Panc1 (cell line): ENCODE results near the gene CPNE6. TPM values are rescaled to one million over a fixed set of nuclear protein-coding genes. Genes with fewer than 3 reads are reported as not detected.
"Not testable (repeated sequence)": the region's sequence is repeated elsewhere in the genome, so short reads cannot be mapped to it uniquely, and the experiment has no call there.

Experiments used
- ATAC-seq: fragments of 200-7000 bp; cut with Tn5 transposase; 2 replicates; pipeline ENCODE4 v1.9.1; 2020; ENCODE audit warnings: mild to moderate bottlenecking, moderate library complexity
- Bru-seq: library from RNA; stranded (reverse); fragments of 400-500 nt; gene quantifications from one replicate; lab custom pipeline; 2021; lab: Mats Ljungman, UMichigan
- BruChase-seq, 2 experiments: library from RNA; stranded (reverse); fragments of 400-500 nt; gene quantifications; one replicate each; lab custom pipeline; 2021; lab: Mats Ljungman, UMichigan
- BruUV-seq: library from RNA; stranded (reverse); fragments of 400-500 nt; replicated peaks from 2 replicates; lab custom pipeline; 2021; lab: Mats Ljungman, UMichigan
- CTCF ChIA-PET: fragments of 300-600 bp; sonication (Branson Sonifier 250); formaldehyde crosslinking; loops from one replicate; lab custom pipeline; 2022; ENCODE audit warnings: antibody characterized with exemption; lab: Charles Lee
- POLR2A ChIA-PET: fragments of 300-600 bp; sonication (Branson Sonifier 250); formaldehyde crosslinking; loops from one replicate; lab custom pipeline; 2022; ENCODE audit warnings: antibody characterized with exemption; lab: Charles Lee
- DNase-seq: peaks from one replicate; pipeline ENCODE4 v3.0.0-alpha.2; 2010; ENCODE audit warnings: low read depth, low spot score
- H3K27ac ChIP-seq: 2 replicates; pipeline ENCODE4 v1.5.1; 2011; ENCODE audit warnings: mild to moderate bottlenecking, low read length, inconsistent platforms
- H3K27me3 ChIP-seq: fragments of 200-500 bp; sonication (Bioruptor generic); 2 replicates; pipeline ENCODE4 v1.6.0; 2014; ENCODE audit warnings: low read length, inconsistent platforms; ENCODE audit not compliant: control insufficient read depth, insufficient read depth
- H3K36me3 ChIP-seq: fragments of 200-500 bp; sonication (Bioruptor generic); 2 replicates; pipeline ENCODE4 v1.5.1; 2014; ENCODE audit warnings: inconsistent platforms, mild to moderate bottlenecking, low read length, moderate library complexity; ENCODE audit not compliant: control insufficient read depth, insufficient read depth
- H3K4me1 ChIP-seq: 2 replicates; pipeline ENCODE4 v1.5.1; 2011; ENCODE audit warnings: inconsistent platforms, mild to moderate bottlenecking, low read length, moderate library complexity; ENCODE audit not compliant: control insufficient read depth, insufficient read depth
- H3K4me3 ChIP-seq, 2 experiments: 2 replicates each; pipeline ENCODE4 v1.5.1; 2011 to 2012; ENCODE audit warnings: low read depth in 2 of 2, low read length in 2 of 2, mild to moderate bottlenecking in 2 of 2, inconsistent platforms in 1 of 2, moderate library complexity in 1 of 2
- H3K9me3 ChIP-seq: fragments of 200-500 bp; sonication (Bioruptor generic); 2 replicates; pipeline ENCODE4 v1.5.1; 2014; ENCODE audit warnings: low read depth, mild to moderate bottlenecking, inconsistent platforms, low read length, moderate library complexity; ENCODE audit not compliant: control insufficient read depth, insufficient read depth
- POLR2AphosphoS5 ChIP-seq: IDR thresholded peaks from 2 replicates; pipeline ENCODE4 v1.6.1; 2012; ENCODE audit warnings: mild to moderate bottlenecking, low read depth, low read length, moderate library complexity
- REST ChIP-seq, 2 experiments: IDR thresholded peaks; 2 replicates each; pipeline ENCODE4 v1.6.1; 2011 to 2012; ENCODE audit warnings: low read depth in 2 of 2, control low read depth in 1 of 2, low read length in 1 of 2, mild to moderate bottlenecking in 1 of 2, moderate library complexity in 1 of 2; ENCODE audit not compliant: insufficient read depth in 1 of 2
- SIN3A ChIP-seq: IDR thresholded peaks from 2 replicates; pipeline ENCODE4 v1.6.1; 2012; ENCODE audit warnings: low read depth, mild to moderate bottlenecking, low read length, moderate library complexity, borderline replicate concordance; ENCODE audit not compliant: insufficient read depth
- TCF7L2 ChIP-seq: IDR thresholded peaks from 2 replicates; pipeline ENCODE4 v1.6.1; 2011; ENCODE audit warnings: mild to moderate bottlenecking, low read depth, low read length, inconsistent platforms
- in situ Hi-C: cut with HindIII; loops from 2 replicates; pipeline ENCODE4 v1.10.0; 2016; ENCODE audit warnings: low sequenced_read_pairs, low pct_unique_long_range_greater_than_20kb
- intact Hi-C: fragments of 100-400 bp; cut with micrococcal nuclease; formaldehyde crosslinking; loops from one replicate; pipeline ENCODE4 v1.10.0; 2022; ENCODE audit not compliant: unreplicated experiment
- long read RNA-seq: library from polyadenylated mRNA; unstranded; transcript quantifications from one replicate; pipeline ENCODE4 v2.0.0, GENCODE V29; 2021; ENCODE audit not compliant: unreplicated experiment
- polyA plus RNA-seq: library from polyadenylated mRNA; unstranded; fragments of >200 nt; gene quantifications from one replicate; pipeline ENCODE4 v1.2.1, GENCODE V29; 2012; ENCODE audit warnings: missing spikeins; ENCODE audit not compliant: insufficient read length
- total RNA-seq: library from RNA; stranded (reverse); gene quantifications from one replicate; pipeline ENCODE4 v1.2.1, GENCODE V29; 2021; ENCODE audit not compliant: unreplicated experiment
- TF ChIP-seq, protein P1 (sequence below): fragments of 450-650 bp; IDR thresholded peaks from 2 replicates; pipeline ENCODE4 v1.5.1; 2017; ENCODE audit warnings: mild to moderate bottlenecking

The CPNE6 gene
- total RNA-seq (not detected), Bru-seq, nascent RNA (not detected), BruChase-seq, experiment 1, labeled RNA remaining after a 2-hour chase (not detected), BruChase-seq, experiment 2, labeled RNA remaining after a 6-hour chase (not detected)
- not detected for polyA plus RNA-seq
- long read RNA-seq, result 0 reads

GRCh38 chr14:24071144-24071697, at the start of gene CPNE6:
TSS of gene CPNE6 (plus strand) at chr14:24071562. CDS start at chr14:24072937, 1,375 bp downstream.
- H3K4me1 ChIP-seq, result no peaks in the 10 kb centered on the region
- H3K36me3 ChIP-seq, result no peaks in the 10 kb centered on the region
- ATAC-seq, result no peak
- BruUV-seq, result no TSS peak
- POLR2A ChIA-PET, result no interaction called here
- no peaks in the 10 kb centered on the region for H3K9me3 ChIP-seq
- no peak within 1 kb of the TSS for H3K4me3 ChIP-seq
- no peaks in the 10 kb centered on the region for H3K27me3 ChIP-seq
- CTCF ChIA-PET, result no interaction called here
- TF ChIP-seq TCF7L2 (no peak), REST (IDR thresholded peaks at IDR 0.05; ENCODE audit: insufficient read depth in 1 of 2, low read depth in 2 of 2, low read length in 1 of 2) (no peak), POLR2AphosphoS5 (no peak), SIN3A (no peak)
- TF ChIP-seq, protein P1, sequence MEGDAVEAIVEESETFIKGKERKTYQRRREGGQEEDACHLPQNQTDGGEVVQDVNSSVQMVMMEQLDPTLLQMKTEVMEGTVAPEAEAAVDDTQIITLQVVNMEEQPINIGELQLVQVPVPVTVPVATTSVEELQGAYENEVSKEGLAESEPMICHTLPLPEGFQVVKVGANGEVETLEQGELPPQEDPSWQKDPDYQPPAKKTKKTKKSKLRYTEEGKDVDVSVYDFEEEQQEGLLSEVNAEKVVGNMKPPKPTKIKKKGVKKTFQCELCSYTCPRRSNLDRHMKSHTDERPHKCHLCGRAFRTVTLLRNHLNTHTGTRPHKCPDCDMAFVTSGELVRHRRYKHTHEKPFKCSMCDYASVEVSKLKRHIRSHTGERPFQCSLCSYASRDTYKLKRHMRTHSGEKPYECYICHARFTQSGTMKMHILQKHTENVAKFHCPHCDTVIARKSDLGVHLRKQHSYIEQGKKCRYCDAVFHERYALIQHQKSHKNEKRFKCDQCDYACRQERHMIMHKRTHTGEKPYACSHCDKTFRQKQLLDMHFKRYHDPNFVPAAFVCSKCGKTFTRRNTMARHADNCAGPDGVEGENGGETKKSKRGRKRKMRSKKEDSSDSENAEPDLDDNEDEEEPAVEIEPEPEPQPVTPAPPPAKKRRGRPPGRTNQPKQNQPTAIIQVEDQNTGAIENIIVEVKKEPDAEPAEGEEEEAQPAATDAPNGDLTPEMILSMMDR, result no peak
- in situ Hi-C loops, result no loop called here
- DNase-seq, result no peak
- H3K27ac ChIP-seq, result no peak within 1 kb of the TSS
- intact Hi-C loops, result no loop called here

GRCh38 chr14:24024939-24025418, 46.4 kb upstream of the CPNE6 start:
- H3K4me1 ChIP-seq, H3K27me3 ChIP-seq, H3K27ac ChIP-seq, ATAC-seq, H3K36me3 ChIP-seq, DNase-seq, H3K9me3 ChIP-seq, in situ Hi-C loops, CTCF ChIA-PET, POLR2A ChIA-PET, intact Hi-C loops, H3K4me3 ChIP-seq, BruUV-seq: not testable (repeated sequence)

GRCh38 chr14:24029687-24030086, 41.7 kb upstream of the CPNE6 start:
- not testable (repeated sequence) for BruUV-seq, ATAC-seq

GRCh38 chr14:24031331-24031730, 40.0 kb upstream of the CPNE6 start:
- H3K27me3 ChIP-seq, in situ Hi-C loops, DNase-seq, ATAC-seq, intact Hi-C loops, H3K9me3 ChIP-seq, POLR2A ChIA-PET, H3K4me3 ChIP-seq, BruUV-seq, CTCF ChIA-PET, H3K36me3 ChIP-seq, H3K27ac ChIP-seq, H3K4me1 ChIP-seq: not testable (repeated sequence)

More at GRCh38 chr14:24029687-24030086, 41.7 kb upstream of the CPNE6 start:
- H3K36me3 ChIP-seq, H3K27me3 ChIP-seq, H3K27ac ChIP-seq, CTCF ChIA-PET, H3K4me3 ChIP-seq, in situ Hi-C loops, DNase-seq, POLR2A ChIA-PET, H3K4me1 ChIP-seq, H3K9me3 ChIP-seq, intact Hi-C loops: not testable (repeated sequence)
